Stimulated activated naive B cell treated with anti-CD40 and anti-IgM and Interleukin-4, amounts not matched to agents 10 μg/mL and 1 μg/mL and 100 μg/mL, for 72 hours (primary cell): ENCODE results near the gene BMP2K.

ENCODE experiments used
- ATAC-seq, 2 donors: fragments of 150-1000 bp; cut with Tn5 transposase; replicated peaks; 2 replicates each; pipeline ENCODE4 v1.10.0; 2021; ENCODE audit warnings: moderate library complexity in 1 of 2
- DNase-seq: peaks from one replicate; pipeline ENCODE4 v3.0.0; 2021
- H3K27ac Mint-ChIP-seq: one replicate; pipeline ENCODE4 v1.8.0; 2022; ENCODE audit warnings: mild to moderate bottlenecking, mixed read lengths
- H3K27me3 Mint-ChIP-seq, 2 donors: one replicate each; pipeline ENCODE4 v1.8.0; 2022; ENCODE audit warnings: mixed read lengths in 2 of 2
- H3K36me3 Mint-ChIP-seq, 2 donors: one replicate each; pipeline ENCODE4 v1.8.0; 2022; ENCODE audit warnings: mixed read lengths in 2 of 2, mild to moderate bottlenecking in 1 of 2
- H3K4me1 Mint-ChIP-seq, 2 donors: one replicate each; pipeline ENCODE4 v1.8.0; 2022; ENCODE audit warnings: mixed read lengths in 2 of 2, mild to moderate bottlenecking in 1 of 2
- H3K4me3 Mint-ChIP-seq, 2 donors: one replicate each; pipeline ENCODE4 v1.8.0; 2022; ENCODE audit warnings: mild to moderate bottlenecking in 2 of 2, mixed read lengths in 2 of 2, moderate library complexity in 1 of 2
- H3K9me3 Mint-ChIP-seq, 2 donors: one replicate each; pipeline ENCODE4 v1.8.0; 2022; ENCODE audit warnings: mixed read lengths in 2 of 2, mild to moderate bottlenecking in 1 of 2

BMP2K gene

DNA sequence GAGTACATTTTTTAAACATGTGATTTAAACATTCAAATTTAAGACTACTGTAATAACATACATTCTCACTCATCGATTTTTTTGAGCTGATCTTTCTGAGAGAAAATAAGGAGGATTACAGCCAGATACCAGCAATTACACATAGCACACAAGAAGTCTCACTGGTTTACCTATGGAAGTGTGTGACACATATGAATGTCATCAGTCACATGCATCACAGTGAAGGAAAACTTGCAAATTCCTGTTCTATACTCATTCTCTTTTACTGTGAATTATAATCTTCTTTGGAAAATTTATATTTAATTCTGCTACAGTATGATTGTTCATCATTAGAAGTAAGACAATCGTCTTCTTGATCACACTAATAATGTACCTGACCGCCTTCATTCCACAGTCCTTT is 21.3 kb upstream of the BMP2K start:
- Mint-ChIP-seq H3K4me1 (peaks cover 30 to 69% of the 10 kb centered on the region in 2 donors), H3K27ac (no peak overlapping the region), H3K27me3 (no peaks in the 10 kb centered on the region), H3K36me3 (no peaks in the 10 kb centered on the region), H3K9me3 (peaks cover 0 to 2% of the 10 kb centered on the region in 2 donors), H3K4me3 (no peak overlapping the region)
- DNase-seq (no peak), ATAC-seq (no peak)

GRCh38 chr4:78756137-78756536 is 20.0 kb upstream of the BMP2K start:
- no peak overlapping the region for H3K4me3 Mint-ChIP-seq
- no peak overlapping the region for H3K27ac Mint-ChIP-seq
- H3K27me3 Mint-ChIP-seq = no peaks in the 10 kb centered on the region
- H3K36me3 Mint-ChIP-seq = no peaks in the 10 kb centered on the region
- DNase-seq (no peak), ATAC-seq (no peak)
- peaks cover 0 to 2% of the 10 kb centered on the region in 2 donors for H3K9me3 Mint-ChIP-seq
- peaks cover 26 to 57% of the 10 kb centered on the region in 2 donors for H3K4me1 Mint-ChIP-seq

GRCh38 chr4:78756776-78757175 is 19.4 kb upstream of the BMP2K start:
- DNase-seq = no peak
- H3K27ac Mint-ChIP-seq = no peak overlapping the region
- peaks cover 22 to 51% of the 10 kb centered on the region in 2 donors for H3K4me1 Mint-ChIP-seq

DNA sequence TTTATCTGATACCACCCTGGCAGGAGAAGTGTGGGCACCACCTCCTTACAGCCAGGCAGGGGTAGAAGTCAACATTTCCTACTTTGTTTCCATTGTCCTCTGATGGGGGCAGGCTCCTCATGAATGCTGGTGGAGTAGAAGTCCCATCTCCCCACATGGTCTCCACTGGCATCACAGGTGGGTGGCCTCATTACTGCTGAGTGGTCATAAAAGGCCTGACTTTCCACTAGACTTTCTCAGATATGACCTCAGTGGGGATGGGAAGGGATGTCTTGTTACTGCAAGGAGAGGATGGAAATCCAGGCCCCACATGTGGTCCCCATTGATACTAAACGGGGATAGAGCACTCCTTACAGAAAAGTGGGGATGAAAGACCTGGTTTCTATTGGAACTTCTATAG is 18.6 kb upstream of the BMP2K start:
- DNase-seq = no peak
- ATAC-seq = no peak
- no peaks in the 10 kb centered on the region for H3K27me3 Mint-ChIP-seq
- H3K9me3 Mint-ChIP-seq = peaks cover 0 to 2% of the 10 kb centered on the region in 2 donors
- H3K4me3 Mint-ChIP-seq = no peak overlapping the region
- H3K27ac Mint-ChIP-seq = peak overlapping the region; percentile 59
- peaks cover 19 to 43% of the 10 kb centered on the region in 2 donors for H3K4me1 Mint-ChIP-seq
- H3K36me3 Mint-ChIP-seq = no peaks in the 10 kb centered on the region

More at GRCh38 chr4:78756776-78757175, 19.4 kb upstream of the BMP2K start:
- no peak for ATAC-seq
- no peaks in the 10 kb centered on the region for H3K36me3 Mint-ChIP-seq
- no peaks in the 10 kb centered on the region for H3K27me3 Mint-ChIP-seq
- no peak overlapping the region for H3K4me3 Mint-ChIP-seq
- H3K9me3 Mint-ChIP-seq = peaks cover 0 to 2% of the 10 kb centered on the region in 2 donors

DNA sequence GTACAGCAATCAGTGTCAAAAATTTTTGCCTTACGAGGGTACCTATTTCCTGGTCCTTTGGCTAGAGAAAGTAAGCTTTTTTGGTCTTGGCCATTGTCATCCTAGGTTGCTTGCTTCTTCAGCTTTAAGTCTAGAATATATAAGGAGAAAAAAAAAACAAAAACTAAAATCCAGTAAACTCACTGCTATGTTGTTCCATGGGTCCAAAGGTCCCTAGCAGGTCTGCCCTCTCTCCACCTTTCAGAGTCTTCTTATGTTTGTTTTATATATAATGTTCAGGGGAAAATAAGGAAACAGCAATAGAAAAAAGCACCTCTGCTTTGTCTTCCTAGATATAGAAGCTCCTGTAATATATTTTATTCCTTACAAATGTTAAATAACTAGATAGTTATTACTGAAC is 18.1 kb upstream of the BMP2K start:
- no peaks in the 10 kb centered on the region for H3K36me3 Mint-ChIP-seq
- H3K4me1 Mint-ChIP-seq = peaks cover 15 to 38% of the 10 kb centered on the region in 2 donors
- no peak overlapping the region for H3K27ac Mint-ChIP-seq
- DNase-seq = no peak
- no peaks in the 10 kb centered on the region for H3K27me3 Mint-ChIP-seq
- peaks cover 0 to 2% of the 10 kb centered on the region in 2 donors for H3K9me3 Mint-ChIP-seq
- no peak for ATAC-seq
- H3K4me3 Mint-ChIP-seq = no peak overlapping the region

DNA sequence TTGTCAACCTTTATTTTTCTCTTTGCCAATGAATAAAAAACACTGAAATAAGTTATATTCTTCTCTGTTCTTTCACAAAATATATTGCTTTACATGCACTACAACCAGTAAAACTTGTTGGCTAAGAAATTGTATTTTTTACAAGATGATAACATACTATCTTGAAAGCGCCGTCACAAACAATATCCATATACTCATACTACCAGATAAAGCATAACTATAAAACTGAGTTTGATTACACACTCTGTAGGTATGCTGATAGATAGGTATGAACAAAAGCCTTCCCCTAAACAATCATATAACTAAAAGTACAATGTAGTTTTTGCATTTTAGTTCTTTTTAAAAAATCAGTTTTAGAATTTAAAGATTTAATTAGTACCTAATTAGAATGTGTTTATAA is 13.6 kb upstream of the BMP2K start:
- Mint-ChIP-seq H3K4me1 (peaks cover 21 to 30% of the 10 kb centered on the region in 2 donors), H3K36me3 (no peaks in the 10 kb centered on the region), H3K9me3 (no peaks in the 10 kb centered on the region), H3K27ac (no peak overlapping the region), H3K27me3 (no peaks in the 10 kb centered on the region), H3K4me3 (no peak overlapping the region)
- DNase-seq (no peak), ATAC-seq (no peak)

DNA sequence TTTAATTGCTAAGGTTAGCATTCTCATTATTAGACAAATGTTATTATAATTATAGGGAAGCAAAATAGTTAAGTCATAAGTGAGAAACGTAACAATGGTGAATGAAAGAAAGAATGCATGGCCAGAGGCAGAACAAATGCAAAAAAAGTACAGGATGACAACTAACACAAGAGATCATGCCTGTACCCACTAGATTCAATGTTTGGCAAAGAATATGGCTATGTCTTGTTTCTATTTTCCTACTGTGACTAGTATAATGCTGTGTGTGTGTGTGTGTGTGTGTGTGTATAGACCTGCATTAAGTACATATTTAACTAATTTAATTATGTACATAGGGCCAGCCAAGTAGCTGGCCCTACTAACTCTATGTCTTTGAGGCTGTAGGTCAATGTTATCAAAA is 12.9 kb upstream of the BMP2K start:
- Mint-ChIP-seq H3K4me3 (no peak overlapping the region), H3K36me3 (no peaks in the 10 kb centered on the region), H3K27me3 (no peaks in the 10 kb centered on the region), H3K27ac (no peak overlapping the region), H3K4me1 (peaks cover 23 to 35% of the 10 kb centered on the region in 2 donors), H3K9me3 (no peaks in the 10 kb centered on the region)
- DNase-seq = no peak
- ATAC-seq = no peak

DNA sequence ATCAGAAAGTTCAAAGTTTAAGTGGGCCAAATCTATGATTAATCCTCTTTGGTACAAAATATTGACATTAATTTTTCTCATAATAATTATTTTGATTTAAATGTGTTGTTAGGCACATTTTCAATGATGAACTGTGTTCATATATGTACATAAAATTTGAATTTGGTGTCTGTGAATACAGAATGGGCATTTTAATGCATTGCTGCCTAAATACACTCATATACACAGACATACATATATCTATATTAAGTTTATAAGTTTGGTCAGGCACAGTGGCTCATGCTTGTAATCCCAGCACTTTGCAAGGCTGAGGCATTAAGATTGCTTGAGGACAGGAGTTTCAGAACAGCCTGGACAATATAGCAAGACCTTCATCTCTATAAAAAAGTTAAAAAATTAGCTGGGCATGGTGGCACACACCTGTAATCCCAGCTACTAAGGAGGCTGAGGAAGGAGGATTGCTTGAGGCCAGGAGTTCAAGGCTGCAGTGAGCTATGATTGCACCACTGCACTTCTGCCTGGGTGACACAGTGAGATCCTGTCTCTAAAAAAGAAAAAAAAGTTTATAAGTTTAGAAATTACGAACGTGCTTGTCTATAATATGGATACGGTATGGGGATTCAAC is 12.3 kb upstream of the BMP2K start:
- H3K9me3 Mint-ChIP-seq = no peaks in the 10 kb centered on the region
- no peaks in the 10 kb centered on the region for H3K27me3 Mint-ChIP-seq
- H3K36me3 Mint-ChIP-seq = no peaks in the 10 kb centered on the region
- no peak overlapping the region for H3K4me3 Mint-ChIP-seq
- peaks cover 26 to 38% of the 10 kb centered on the region in 2 donors for H3K4me1 Mint-ChIP-seq
- ATAC-seq (no peak), DNase-seq (no peak)
- H3K27ac Mint-ChIP-seq = no peak overlapping the region

DNA sequence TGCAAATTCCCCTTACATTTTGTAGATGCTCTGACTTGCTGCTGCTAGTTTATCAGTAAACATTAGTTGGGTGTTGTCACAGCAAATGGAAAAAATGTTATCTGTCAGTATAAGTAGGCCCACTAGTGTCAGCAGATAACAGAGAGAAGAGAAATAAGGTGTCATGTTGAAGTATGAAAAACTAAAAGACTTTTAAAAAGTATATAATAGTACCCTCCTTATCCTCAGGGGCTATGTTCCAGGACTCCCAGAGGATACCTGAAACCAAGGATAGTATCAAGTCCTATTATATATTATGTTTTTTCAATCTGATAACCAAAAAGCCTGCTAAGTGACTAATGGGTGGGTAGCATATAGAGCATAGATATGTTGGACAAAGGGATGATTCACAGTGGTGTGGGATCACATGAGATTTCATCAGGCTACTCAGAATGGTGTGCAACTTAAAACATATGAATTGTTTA is 11.6 kb upstream of the BMP2K start:
- no peaks in the 10 kb centered on the region for H3K9me3 Mint-ChIP-seq
- ATAC-seq (no peak), DNase-seq (no peak)
- no peak overlapping the region for H3K4me3 Mint-ChIP-seq
- H3K27me3 Mint-ChIP-seq = no peaks in the 10 kb centered on the region
- H3K4me1 Mint-ChIP-seq = peaks cover 27 to 34% of the 10 kb centered on the region in 2 donors
- no peaks in the 10 kb centered on the region for H3K36me3 Mint-ChIP-seq
- H3K27ac Mint-ChIP-seq = no peak overlapping the region

DNA sequence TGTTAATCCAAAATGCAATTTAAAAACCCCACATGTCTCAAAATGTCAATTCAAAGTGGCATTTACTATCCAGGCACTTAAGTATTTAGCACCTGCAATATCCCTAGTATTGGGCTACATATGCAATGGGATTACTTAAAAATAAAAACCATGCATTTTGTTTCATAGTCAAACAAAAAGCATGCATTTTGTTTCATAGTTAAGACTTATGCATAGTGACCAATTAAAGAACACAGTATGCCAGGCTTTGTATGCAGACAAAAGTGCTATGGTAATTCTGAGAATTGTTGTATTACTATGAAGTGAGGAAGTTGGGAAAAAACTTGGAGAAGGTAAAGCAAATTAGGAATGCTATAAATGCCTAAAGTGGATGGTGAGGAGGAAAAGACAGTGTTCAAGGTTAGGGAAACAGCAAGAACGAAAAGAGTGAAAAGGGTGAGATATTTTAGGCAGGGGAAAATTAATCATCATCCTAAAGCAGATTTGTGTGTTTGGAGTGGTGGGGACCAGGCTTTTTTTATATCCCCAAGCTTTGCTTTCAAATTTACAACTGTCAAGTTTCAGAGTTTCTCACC is 10.6 kb upstream of the BMP2K start:
- H3K4me1 Mint-ChIP-seq = peaks cover 25 to 34% of the 10 kb centered on the region in 2 donors
- H3K9me3 Mint-ChIP-seq = no peaks in the 10 kb centered on the region
- no peaks in the 10 kb centered on the region for H3K27me3 Mint-ChIP-seq
- H3K27ac Mint-ChIP-seq = no peak overlapping the region
- peak overlapping the region in 1 of 2 donors; percentile 1 for H3K4me3 Mint-ChIP-seq
- no peaks in the 10 kb centered on the region for H3K36me3 Mint-ChIP-seq
- DNase-seq (no peak), ATAC-seq (no peak)

DNA sequence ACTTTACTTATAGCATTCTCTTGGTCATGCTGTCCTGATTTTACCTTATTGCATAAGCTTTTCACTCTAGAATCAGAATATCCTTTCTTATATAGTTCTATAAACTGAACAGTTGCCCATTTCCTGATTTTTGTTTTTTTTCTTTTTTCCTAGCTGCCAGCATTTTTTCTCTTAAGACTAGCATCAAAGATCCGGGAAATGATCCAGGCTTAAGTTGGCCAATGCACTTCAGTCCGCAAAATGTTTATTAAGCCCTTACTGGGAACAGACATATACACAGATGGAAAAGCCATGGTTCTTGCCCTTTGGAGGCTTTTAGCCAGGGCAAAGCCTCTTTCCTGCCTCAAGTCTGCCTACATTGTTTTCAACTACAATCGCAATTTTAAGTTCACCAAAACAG is 10.1 kb upstream of the BMP2K start:
- no peak for ATAC-seq

DNA sequence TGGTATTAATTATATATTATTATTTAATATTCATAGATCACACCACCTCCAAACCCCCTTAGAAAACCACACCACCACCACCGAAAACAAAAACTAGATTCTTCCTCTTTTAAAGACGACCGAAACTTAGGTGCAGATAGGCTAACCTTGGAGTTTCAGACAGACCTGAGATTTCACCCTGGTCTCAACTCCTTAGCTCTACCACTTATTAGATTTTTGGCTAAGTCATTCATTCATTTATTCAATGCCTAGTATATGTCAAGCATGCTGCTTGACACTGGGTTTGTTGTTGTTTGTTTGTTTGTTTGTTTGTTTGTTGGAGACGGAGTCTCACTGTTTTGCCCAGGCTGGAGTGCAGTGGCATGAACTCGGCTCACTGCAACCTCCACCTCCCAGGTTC is 9.5 kb upstream of the BMP2K start:
- H3K4me3 Mint-ChIP-seq = peak overlapping the region in 1 of 2 donors; percentile 23

More for the DNA sequence above, 10.1 kb upstream of the BMP2K start:
- Mint-ChIP-seq H3K27ac (no peak overlapping the region), H3K4me1 (peaks cover 24 to 34% of the 10 kb centered on the region in 2 donors), H3K36me3 (no peaks in the 10 kb centered on the region), H3K27me3 (no peaks in the 10 kb centered on the region), H3K4me3 (no peak overlapping the region), H3K9me3 (no peaks in the 10 kb centered on the region)
- no peak for DNase-seq

DNA sequence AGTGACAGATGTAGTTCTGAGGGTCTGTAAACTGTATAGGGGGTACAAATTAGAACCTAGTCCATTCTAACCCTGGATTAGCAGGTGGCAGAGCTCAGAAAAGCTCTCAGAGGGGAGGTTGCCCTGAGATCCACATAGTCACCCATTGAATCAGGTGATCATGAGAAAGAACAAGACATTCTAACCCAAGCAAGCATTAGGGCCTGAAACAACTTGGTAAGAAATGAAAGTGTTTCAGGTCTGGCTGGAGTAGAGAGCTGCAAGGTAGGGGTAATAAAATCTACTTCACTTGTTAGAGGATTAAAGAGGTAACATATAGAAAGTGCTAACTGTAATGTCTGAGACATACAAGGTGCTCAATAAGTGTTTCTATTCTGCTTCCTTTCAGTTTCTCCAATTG is 8.8 kb upstream of the BMP2K start:
- ATAC-seq = peak in 1 of 2 donors; percentile 32

More for the DNA sequence above, 9.5 kb upstream of the BMP2K start:
- no peak for DNase-seq
- peak; percentile 92 to 96 for ATAC-seq
- Mint-ChIP-seq H3K27me3 (no peaks in the 10 kb centered on the region), H3K9me3 (no peaks in the 10 kb centered on the region), H3K27ac (no peak overlapping the region), H3K36me3 (no peaks in the 10 kb centered on the region), H3K4me1 (peaks cover 28 to 34% of the 10 kb centered on the region in 2 donors)

GRCh38 chr4:78768452-78769180 is 7.5 kb upstream of the BMP2K start:
- no peaks in the 10 kb centered on the region for H3K36me3 Mint-ChIP-seq
- H3K9me3 Mint-ChIP-seq = no peaks in the 10 kb centered on the region
- H3K4me1 Mint-ChIP-seq = peaks cover 30 to 48% of the 10 kb centered on the region in 2 donors
- H3K4me3 Mint-ChIP-seq = no peak overlapping the region
- DNase-seq (no peak), ATAC-seq (peak; percentile 27 to 38)
- no peaks in the 10 kb centered on the region for H3K27me3 Mint-ChIP-seq
- no peak overlapping the region for H3K27ac Mint-ChIP-seq

More for the DNA sequence above, 8.8 kb upstream of the BMP2K start:
- H3K27ac Mint-ChIP-seq = peak overlapping the region; percentile 65
- peaks cover 28 to 37% of the 10 kb centered on the region in 2 donors for H3K4me1 Mint-ChIP-seq
- no peaks in the 10 kb centered on the region for H3K27me3 Mint-ChIP-seq
- no peak overlapping the region for H3K4me3 Mint-ChIP-seq
- H3K9me3 Mint-ChIP-seq = no peaks in the 10 kb centered on the region
- no peak for DNase-seq
- no peaks in the 10 kb centered on the region for H3K36me3 Mint-ChIP-seq
